Astrocyte (in vitro differentiated cells and primary cell): ENCODE results near the gene UBTD1. TPM values are rescaled to one million over a fixed set of nuclear protein-coding genes. Genes with fewer than 3 reads are reported as not detected.

Experiments used
- DNase-seq: peaks from one replicate; pipeline ENCODE4 v3.0.0-alpha.2; 2010; ENCODE audit warnings: low read depth
- FAIRE-seq: peaks from 2 replicates; lab custom pipeline; 2011; peaks lifted over from hg19 to GRCh38; lab: Jason Lieb, UNC
- H2AFZ ChIP-seq: 2 replicates; pipeline ENCODE4 v1.6.0; 2012; ENCODE audit warnings: low read depth, low read length, inconsistent platforms
- H3K27ac ChIP-seq: 2 replicates; pipeline ENCODE4 v1.5.1; 2011; ENCODE audit warnings: low read depth, low read length, inconsistent platforms
- H3K27me3 ChIP-seq: 2 replicates; pipeline ENCODE4 v1.6.0; 2011; ENCODE audit warnings: low read length, inconsistent platforms; ENCODE audit not compliant: insufficient read depth
- H3K36me3 ChIP-seq: 2 replicates; pipeline ENCODE4 v1.5.1; 2011; ENCODE audit warnings: low read length, inconsistent platforms; ENCODE audit not compliant: insufficient read depth
- H3K4me1 ChIP-seq: 2 replicates; pipeline ENCODE4 v1.5.1; 2011; ENCODE audit warnings: low read length, inconsistent platforms; ENCODE audit not compliant: insufficient read depth
- H3K4me2 ChIP-seq: 2 replicates; pipeline ENCODE4 v1.6.0; 2012; ENCODE audit warnings: low read length, inconsistent platforms
- H3K4me3 ChIP-seq: 2 replicates; pipeline ENCODE4 v1.5.1; 2011; ENCODE audit warnings: low read depth, mild to moderate bottlenecking, low read length, inconsistent platforms; ENCODE audit not compliant: insufficient read depth
- H3K79me2 ChIP-seq: 2 replicates; pipeline ENCODE4 v1.6.0; 2012; ENCODE audit warnings: mild to moderate bottlenecking, low read length, inconsistent platforms; ENCODE audit not compliant: insufficient read depth
- H3K9ac ChIP-seq: 2 replicates; pipeline ENCODE4 v1.6.0; 2012; ENCODE audit warnings: mild to moderate bottlenecking, low read length, inconsistent platforms
- H3K9me3 ChIP-seq: 2 replicates; pipeline ENCODE4 v1.5.1; 2012; ENCODE audit warnings: low read depth, mild to moderate bottlenecking, low read length, inconsistent platforms; ENCODE audit not compliant: insufficient read depth
- H4K20me1 ChIP-seq: 2 replicates; pipeline ENCODE4 v1.6.0; 2012; ENCODE audit warnings: low read length, inconsistent platforms; ENCODE audit not compliant: insufficient read depth
- H3K27ac Mint-ChIP-seq: one replicate; pipeline ENCODE4 v1.8.0; 2021; ENCODE audit warnings: mild to moderate bottlenecking, mixed read lengths; ENCODE audit not compliant: unreplicated experiment
- H3K27me3 Mint-ChIP-seq: one replicate; pipeline ENCODE4 v1.8.0; 2021; ENCODE audit warnings: low read depth, mixed read lengths; ENCODE audit not compliant: unreplicated experiment
- H3K36me3 Mint-ChIP-seq: one replicate; pipeline ENCODE4 v1.8.0; 2021; ENCODE audit warnings: low read depth, mixed read lengths; ENCODE audit not compliant: unreplicated experiment
- H3K4me1 Mint-ChIP-seq: one replicate; pipeline ENCODE4 v1.8.0; 2021; ENCODE audit warnings: low read depth, mixed read lengths; ENCODE audit not compliant: unreplicated experiment
- H3K4me3 Mint-ChIP-seq: one replicate; pipeline ENCODE4 v1.8.0; 2021; ENCODE audit warnings: mild to moderate bottlenecking, moderate library complexity, mixed read lengths; ENCODE audit not compliant: unreplicated experiment
- H3K9me3 Mint-ChIP-seq: one replicate; pipeline ENCODE4 v1.8.0; 2021; ENCODE audit warnings: mild to moderate bottlenecking, mixed read lengths; ENCODE audit not compliant: unreplicated experiment
- EZH2 ChIP-seq: IDR thresholded peaks from 2 replicates; pipeline ENCODE4 v1.6.1; 2012; ENCODE audit warnings: mild to moderate bottlenecking, low read length, inconsistent platforms; ENCODE audit not compliant: insufficient read depth
- total RNA-seq: library from RNA; stranded (reverse); gene quantifications from 2 replicates; pipeline ENCODE4 v1.2.1, GENCODE V29; 2021
- TF ChIP-seq, protein P1 (sequence below): IDR thresholded peaks from 2 replicates; pipeline ENCODE4 v1.5.1; 2011; ENCODE audit warnings: low read depth, mild to moderate bottlenecking, inconsistent platforms, low read length, moderate library complexity; ENCODE audit not compliant: insufficient read depth

UBTD1 gene
- total RNA-seq, 1 donor from 2014 or later, result 73.1 TPM

- no peaks in the 10 kb centered on the region for H3K79me2 ChIP-seq
- no peak for TF ChIP-seq EZH2
- TF ChIP-seq, protein P1, sequence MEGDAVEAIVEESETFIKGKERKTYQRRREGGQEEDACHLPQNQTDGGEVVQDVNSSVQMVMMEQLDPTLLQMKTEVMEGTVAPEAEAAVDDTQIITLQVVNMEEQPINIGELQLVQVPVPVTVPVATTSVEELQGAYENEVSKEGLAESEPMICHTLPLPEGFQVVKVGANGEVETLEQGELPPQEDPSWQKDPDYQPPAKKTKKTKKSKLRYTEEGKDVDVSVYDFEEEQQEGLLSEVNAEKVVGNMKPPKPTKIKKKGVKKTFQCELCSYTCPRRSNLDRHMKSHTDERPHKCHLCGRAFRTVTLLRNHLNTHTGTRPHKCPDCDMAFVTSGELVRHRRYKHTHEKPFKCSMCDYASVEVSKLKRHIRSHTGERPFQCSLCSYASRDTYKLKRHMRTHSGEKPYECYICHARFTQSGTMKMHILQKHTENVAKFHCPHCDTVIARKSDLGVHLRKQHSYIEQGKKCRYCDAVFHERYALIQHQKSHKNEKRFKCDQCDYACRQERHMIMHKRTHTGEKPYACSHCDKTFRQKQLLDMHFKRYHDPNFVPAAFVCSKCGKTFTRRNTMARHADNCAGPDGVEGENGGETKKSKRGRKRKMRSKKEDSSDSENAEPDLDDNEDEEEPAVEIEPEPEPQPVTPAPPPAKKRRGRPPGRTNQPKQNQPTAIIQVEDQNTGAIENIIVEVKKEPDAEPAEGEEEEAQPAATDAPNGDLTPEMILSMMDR, result no peak
- H3K27me3 Mint-ChIP-seq, result no peaks in the 10 kb centered on the region
Observed at GRCh38 chr10:97580421-97581367, 82.0 kb downstream of the UBTD1 start.

DNA sequence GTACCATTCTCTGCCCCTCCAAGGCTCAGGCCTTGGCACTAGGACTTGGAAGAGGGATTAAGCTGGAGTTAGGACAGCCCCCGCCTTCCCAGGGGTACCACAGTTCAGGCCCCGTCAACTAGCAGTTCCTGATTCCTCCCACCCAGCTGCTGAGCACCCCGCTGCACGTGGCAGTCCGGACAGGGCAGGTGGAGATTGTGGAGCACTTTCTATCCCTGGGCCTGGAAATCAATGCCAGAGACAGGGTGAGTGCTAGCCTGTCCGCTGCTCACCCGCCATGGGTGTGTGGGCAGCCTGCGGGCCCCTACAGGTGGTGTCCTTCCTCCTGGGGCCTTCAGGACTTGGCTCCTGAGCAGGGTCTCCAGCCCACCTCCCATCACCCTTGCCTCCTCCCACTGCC lies 83.4 kb downstream of the UBTD1 start:
- peaks cover 3% of the 10 kb centered on the region for H3K36me3 Mint-ChIP-seq
- DNase-seq, result no peak

More at GRCh38 chr10:97580421-97581367, 82.0 kb downstream of the UBTD1 start:
- Histone ChIP-seq H3K36me3 (no peaks in the 10 kb centered on the region), H3K27ac (no peak overlapping the region), H3K27me3 (no peaks in the 10 kb centered on the region), H3K4me3 (no peak overlapping the region), H3K4me1 (no peaks in the 10 kb centered on the region), H3K9me3 (no peaks in the 10 kb centered on the region), H3K4me2 (no peak overlapping the region), H3K9ac (no peak overlapping the region), H2AFZ (no peak overlapping the region), H4K20me1 (no peaks in the 10 kb centered on the region)
- peaks cover 1% of the 10 kb centered on the region for H3K4me1 Mint-ChIP-seq
- no peak for FAIRE-seq
- H3K27ac Mint-ChIP-seq, result no peak overlapping the region
- H3K9me3 Mint-ChIP-seq, result no peaks in the 10 kb centered on the region
- H3K4me3 Mint-ChIP-seq, result no peak overlapping the region
- peaks cover 3% of the 10 kb centered on the region for H3K36me3 Mint-ChIP-seq
- no peak for DNase-seq

More for the DNA sequence above, 83.4 kb downstream of the UBTD1 start:
- H3K27me3 Mint-ChIP-seq, result no peaks in the 10 kb centered on the region
- Histone ChIP-seq H3K79me2 (no peaks in the 10 kb centered on the region), H4K20me1 (no peaks in the 10 kb centered on the region), H3K4me1 (no peaks in the 10 kb centered on the region), H3K9me3 (no peaks in the 10 kb centered on the region), H3K4me2 (no peak overlapping the region), H3K4me3 (no peak overlapping the region), H3K27ac (no peak overlapping the region), H2AFZ (no peak overlapping the region), H3K9ac (no peak overlapping the region), H3K27me3 (no peaks in the 10 kb centered on the region), H3K36me3 (no peaks in the 10 kb centered on the region)
- H3K4me3 Mint-ChIP-seq, result no peak overlapping the region
- H3K9me3 Mint-ChIP-seq, result no peaks in the 10 kb centered on the region
- TF ChIP-seq, protein P1, result no peak
- no peak for TF ChIP-seq EZH2
- H3K27ac Mint-ChIP-seq, result no peak overlapping the region
- FAIRE-seq, result no peak
- peaks cover 1% of the 10 kb centered on the region for H3K4me1 Mint-ChIP-seq
